Gastroesophageal sphincter (tissue), 3 donors: Measurements from ENCODE around the gene APBB3.

ENCODE experiments used
- CTCF ChIP-seq, 4 experiments: fragments of 200-600 bp in 2 of 4; fragments of 450-650 bp in 2 of 4; sonication (generic) in 1 of 4; IDR thresholded peaks; one replicate each; pipeline ENCODE4 v1.5.1; 2017 to 2019; ENCODE audit warnings: antibody characterized with exemption in 4 of 4, mild to moderate bottlenecking in 2 of 4, moderate library complexity in 2 of 4
- EP300 ChIP-seq: sonication (generic); formaldehyde crosslinking; IDR thresholded peaks from one replicate; pipeline ENCODE4 v1.6.1; 2017; ENCODE audit warnings: antibody characterized with exemption, mild to moderate bottlenecking
- POLR2AphosphoS5 ChIP-seq: sonication (generic); formaldehyde crosslinking; IDR thresholded peaks from one replicate; pipeline ENCODE4 v1.6.1; 2017; ENCODE audit warnings: antibody characterized with exemption

- TF ChIP-seq EP300 = no peak
- no peak for TF ChIP-seq CTCF (IDR thresholded peaks at IDR 0.05)
- no peak for TF ChIP-seq POLR2AphosphoS5
These were observed 4.2 kb upstream of the APBB3 start for GRCh38 chr5:140568443-140569063.
